Ovary (tissue), 9 donors: ENCODE data around the gene THBD. TPM values are rescaled to one million over a fixed set of nuclear protein-coding genes. Genes with fewer than 3 reads are reported as not detected.

Experiments
- DNase-seq, 5 donors: peaks; one replicate each; pipeline ENCODE4 v3.0.0-alpha.2; 2019 to 2020
- H3K27ac ChIP-seq, 2 donors: fragments of 200-600 bp; one replicate each; pipeline versions ENCODE4 v1.5.1 to v1.8.0; 2019 to 2022
- H3K27me3 ChIP-seq: fragments of 200-600 bp; one replicate; pipeline ENCODE4 v1.8.0; 2022
- H3K36me3 ChIP-seq: fragments of 200-600 bp; sonication (generic); one replicate; pipeline ENCODE4 v1.5.1; 2019
- H3K4me1 ChIP-seq: one replicate; pipeline ENCODE4 v1.8.1; 2013; ENCODE audit warnings: mild to moderate bottlenecking, moderate library complexity; ENCODE audit not compliant: insufficient read depth
- H3K4me3 ChIP-seq: fragments of 200-600 bp; sonication (generic); one replicate; pipeline ENCODE4 v1.5.1; 2017
- H3K9me3 ChIP-seq, 2 donors: fragments of 200-600 bp in 1 of 2; sonication (generic) in 1 of 2; one replicate each; pipeline versions ENCODE4 v1.5.1 to v1.8.1; 2013 to 2019; ENCODE audit warnings: mild to moderate bottlenecking in 1 of 2, moderate library complexity in 1 of 2
- CTCF ChIP-seq, 3 donors: fragments of 450-650 bp in 2 of 3; fragments of 200-600 bp in 1 of 3; IDR thresholded peaks; one replicate each; pipeline versions ENCODE4 v1.5.1 to v1.8.0; 2016 to 2022; ENCODE audit warnings: antibody characterized with exemption in 3 of 3, mild to moderate bottlenecking in 1 of 3
- EP300 ChIP-seq: sonication (generic); formaldehyde crosslinking; IDR thresholded peaks from one replicate; pipeline ENCODE4 v1.6.1; 2017; ENCODE audit warnings: antibody characterized with exemption
- POLR2A ChIP-seq: fragments of 450-650 bp; IDR thresholded peaks from one replicate; pipeline ENCODE4 v1.6.1; 2017; ENCODE audit warnings: antibody characterized with exemption, mild to moderate bottlenecking, moderate library complexity
- WGBS, 3 donors: extraction: QIAGEN DNeasy Blood & Tissue Kit in 1 of 3; methylation state at CpG; one replicate each; pipeline versions ENCODE4 v1.1.5 to v1.1.7; 2013 to 2017; 5-methylcytosine and 5-hydroxymethylcytosine counted together
- intact Hi-C, 4 donors: fragments of 100-400 bp; cut with DNase I; formaldehyde crosslinking; loops; one replicate each; pipeline versions ENCODE4 v1.11.0 to v1.15.1; 2022 to 2023
- polyA plus RNA-seq, 2 donors: library from polyadenylated mRNA; stranded (reverse); fragments of 200-250 nt in 1 of 2; fragments of 350-450 nt in 1 of 2; fragmentation: Illumina TruSeq in 1 of 2; extraction: RNeasy Lipid Tissue Mini Kit (QIAGEN cat#74804) in 1 of 2; gene quantifications; one replicate each; pipeline ENCODE4 v1.2.3, GENCODE V29; 2013 to 2014
- total RNA-seq, 7 donors: library from RNA; depleted of rRNA in 2 of 7; stranded (reverse); fragments of >200 nt in 2 of 7; fragmentation: NEBNext Ultra II Directional in 3 of 7; extraction: Animal tissue kit (Norgen Biotek cat#: 25700) in 3 of 7; gene quantifications; one replicate each; pipeline versions ENCODE4 v1.1.0 to v1.2.4, GENCODE V29; 2016 to 2023
- donor health status: DM: no; HTN: no; CAD: no; lungs with moderate emphysema.
- donor health status: DM: no; HTN: no; CAD: no.
- donor health status: Bipolar disorder and iron deficiency.
- donor health status: DM: yes; HTN: yes; CAD: no.
- donor health status: DM: no; HTN: no; CAD: no.
- donor health status: DM: yes; HTN: yes; CAD: no.

The THBD gene
- total and polyA plus RNA-seq, 9 donors = 2.5 to 29.3 (median 9.7) TPM

DNA sequence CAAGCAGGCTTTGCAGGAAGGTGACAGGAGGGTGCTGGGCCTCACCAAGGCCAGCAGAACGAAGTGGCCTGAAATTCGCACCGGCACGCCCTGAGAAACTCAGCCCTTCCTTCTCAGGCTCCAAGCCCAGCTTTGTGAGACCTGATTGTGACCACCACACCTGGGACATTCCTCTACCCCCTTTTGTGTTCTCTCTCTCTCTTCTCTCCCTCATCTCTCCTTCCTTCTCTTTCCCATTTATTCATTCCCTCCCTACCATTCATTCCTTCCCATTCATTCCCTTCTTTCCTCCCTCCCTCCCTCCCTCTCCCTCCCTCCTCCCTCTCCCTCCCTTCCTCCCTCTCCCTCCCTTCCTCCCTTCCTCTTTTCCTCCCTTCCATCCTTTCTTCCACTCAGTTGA is 27.8 kb upstream of the THBD start:
- no peak for DNase-seq
- no peaks in the 10 kb centered on the region for H3K9me3 ChIP-seq
- WGBS, 3 donors = 90 to 98% (median 98%) methylated on average over 4 of the region's 4 CpGs
- no peaks in the 10 kb centered on the region for H3K36me3 ChIP-seq
- TF ChIP-seq POLR2A (no peak), CTCF (IDR thresholded peaks at IDR 0.05) (no peak), EP300 (no peak)
- no peaks in the 10 kb centered on the region for H3K27me3 ChIP-seq
- intact Hi-C loops = no loop called here
- H3K27ac ChIP-seq = no peak overlapping the region
- H3K4me1 ChIP-seq = peaks cover 3% of the 10 kb centered on the region
- H3K4me3 ChIP-seq = no peak overlapping the region

DNA sequence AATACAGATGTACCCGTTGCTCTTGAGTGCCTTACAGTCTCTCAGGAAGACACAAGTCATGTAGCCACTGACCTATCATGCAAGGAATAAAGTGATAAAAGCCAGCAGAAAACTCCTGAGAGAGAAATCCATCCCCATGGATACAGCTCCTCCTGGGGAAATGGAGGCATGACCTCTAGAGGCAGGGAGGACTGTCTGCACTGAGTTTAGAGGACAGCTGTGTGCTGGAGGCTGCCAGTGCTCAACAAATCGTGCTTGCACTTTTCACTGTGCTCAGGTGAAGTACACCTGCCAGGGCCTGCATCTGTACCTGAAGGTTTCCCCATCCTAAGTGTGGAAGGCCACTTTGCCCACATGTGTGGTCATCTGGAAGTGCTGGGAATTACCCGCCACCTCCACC is 24.6 kb upstream of the THBD start:
- Histone ChIP-seq H3K27me3 (no peaks in the 10 kb centered on the region), H3K4me3 (no peak overlapping the region), H3K27ac (no peak overlapping the region), H3K36me3 (no peaks in the 10 kb centered on the region), H3K9me3 (no peaks in the 10 kb centered on the region), H3K4me1 (no peaks in the 10 kb centered on the region)
- WGBS, 3 donors = 93 to 94% (median 93%) methylated on average over 3 of the region's 3 CpGs
- intact Hi-C loops = no loop called here
- no peak for DNase-seq
- no peak for TF ChIP-seq POLR2A
- TF ChIP-seq EP300 = no peak
- TF ChIP-seq CTCF (IDR thresholded peaks at IDR 0.05) = no peak

DNA sequence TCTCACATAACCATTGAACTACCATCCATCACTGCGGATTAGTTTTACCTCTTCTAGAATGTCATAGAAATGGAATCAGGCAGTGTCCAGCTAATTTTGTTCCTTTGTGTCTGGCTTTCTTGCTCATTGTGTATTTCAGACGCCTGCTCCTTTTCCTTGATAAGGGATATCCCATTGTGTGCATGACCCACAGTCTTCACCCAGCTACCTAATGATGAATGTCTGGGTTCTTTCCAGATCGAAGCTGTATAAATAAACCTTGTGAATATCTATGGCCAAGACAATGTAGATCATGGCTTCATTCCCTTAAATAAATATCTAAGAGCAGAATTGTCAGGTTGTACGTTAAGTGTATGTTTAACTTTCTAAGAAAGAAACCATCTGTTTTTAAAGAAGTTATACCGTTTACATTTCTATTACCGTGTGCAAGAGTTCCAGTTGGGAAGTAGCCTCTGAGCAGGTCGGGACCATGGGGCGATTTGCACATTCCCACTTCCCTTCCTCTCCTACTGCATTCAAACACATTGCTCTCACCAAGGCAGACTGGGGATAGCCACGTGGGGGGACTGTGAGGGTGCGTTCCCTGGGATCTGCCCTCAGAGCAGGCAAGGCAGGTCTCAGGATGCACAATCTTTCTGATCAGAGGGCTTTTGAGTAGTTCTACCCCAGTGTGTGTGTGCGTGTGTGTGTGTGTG is 23.6 kb upstream of the THBD start:
- Histone ChIP-seq H3K4me1 (no peaks in the 10 kb centered on the region), H3K36me3 (no peaks in the 10 kb centered on the region), H3K4me3 (no peak overlapping the region), H3K27me3 (no peaks in the 10 kb centered on the region), H3K9me3 (no peaks in the 10 kb centered on the region), H3K27ac (no peak overlapping the region)
- WGBS, 3 donors = 75 to 79% (median 78%) methylated on average over 11 of the region's 11 CpGs
- intact Hi-C loops = no loop called here
- DNase-seq = no peak
- TF ChIP-seq EP300 (no peak), POLR2A (no peak), CTCF (IDR thresholded peaks at IDR 0.05) (no peak)

DNA sequence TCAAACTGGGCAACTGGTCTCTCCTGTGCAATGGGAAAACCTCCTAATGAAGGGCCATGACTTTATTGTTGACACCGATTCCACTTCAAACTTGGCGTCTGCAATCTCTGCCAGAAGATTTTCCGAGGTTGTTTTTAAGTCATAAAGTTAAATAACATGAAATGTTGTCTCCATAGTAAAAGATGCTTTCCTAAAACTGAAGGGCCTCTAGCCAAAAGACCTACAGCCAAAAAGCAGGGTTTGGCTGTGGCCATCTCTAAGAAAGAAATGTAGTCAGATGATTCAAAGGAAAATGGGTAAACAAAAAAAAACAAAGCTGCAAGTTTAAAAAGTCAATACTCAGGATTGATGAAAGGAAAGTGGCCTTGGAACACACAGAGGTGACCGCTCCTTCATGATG is 22.5 kb upstream of the THBD start:
- 32 to 42% (median 39%) methylated on average over 4 of the region's 4 CpGs for WGBS, 3 donors
- DNase-seq = no peak
- Histone ChIP-seq H3K4me3 (no peak overlapping the region), H3K4me1 (no peaks in the 10 kb centered on the region), H3K27ac (no peak overlapping the region), H3K27me3 (no peaks in the 10 kb centered on the region), H3K36me3 (no peaks in the 10 kb centered on the region), H3K9me3 (no peaks in the 10 kb centered on the region)
- TF ChIP-seq POLR2A (no peak), CTCF (IDR thresholded peaks at IDR 0.05) (no peak), EP300 (no peak)
- intact Hi-C loops = no loop called here
